Measurements from ENCODE around the gene OLIG3.

- TF ChIP-seq HDAC2 (CRISPR knock-in tag; IDR thresholded peaks at IDR 0.05) (no peak), EEA1 (CRISPR knock-in tag; IDR thresholded peaks at IDR 0.05; ENCODE audit: borderline replicate concordance) (no peak), U2AF2 (IDR thresholded peaks at IDR 0.05; ENCODE audit: low read depth, low read length) (no peak), SNAI1 (CRISPR knock-in tag; IDR thresholded peaks at IDR 0.05; ENCODE audit: borderline replicate concordance) (no peak), TCF12 (IDR thresholded peaks at IDR 0.05) (no peak), TCF12 (CRISPR knock-in tag; IDR thresholded peaks at IDR 0.05) (no peak), ZFP41 (CRISPR knock-in tag; IDR thresholded peaks at IDR 0.05; ENCODE audit: borderline replicate concordance) (no peak), ESRRA (CRISPR knock-in tag; IDR thresholded peaks at IDR 0.05; ENCODE audit: low read depth) (no peak), YY1 (IDR thresholded peaks at IDR 0.05; ENCODE audit: insufficient read depth, insufficient replicate concordance, low read depth, low read length) (no peak), ZBTB40 (IDR thresholded peaks at IDR 0.05) (no peak), ZBTB40 (CRISPR knock-in tag; IDR thresholded peaks at IDR 0.05) (no peak), EP300 (IDR thresholded peaks at IDR 0.05; ENCODE audit: low read depth in 2 of 2, low read length in 2 of 2) (no peak), EP300 (CRISPR knock-in tag; IDR thresholded peaks at IDR 0.05; ENCODE audit: borderline replicate concordance) (no peak), EZH2 (conservative IDR thresholded peaks at IDR 0.05; ENCODE audit: low read depth, low read length) (no peak), MAX (IDR thresholded peaks at IDR 0.05) (no peak), CEBPG (CRISPR knock-in tag; IDR thresholded peaks at IDR 0.05) (no peak)
- TF ChIP-seq, protein P1, sequence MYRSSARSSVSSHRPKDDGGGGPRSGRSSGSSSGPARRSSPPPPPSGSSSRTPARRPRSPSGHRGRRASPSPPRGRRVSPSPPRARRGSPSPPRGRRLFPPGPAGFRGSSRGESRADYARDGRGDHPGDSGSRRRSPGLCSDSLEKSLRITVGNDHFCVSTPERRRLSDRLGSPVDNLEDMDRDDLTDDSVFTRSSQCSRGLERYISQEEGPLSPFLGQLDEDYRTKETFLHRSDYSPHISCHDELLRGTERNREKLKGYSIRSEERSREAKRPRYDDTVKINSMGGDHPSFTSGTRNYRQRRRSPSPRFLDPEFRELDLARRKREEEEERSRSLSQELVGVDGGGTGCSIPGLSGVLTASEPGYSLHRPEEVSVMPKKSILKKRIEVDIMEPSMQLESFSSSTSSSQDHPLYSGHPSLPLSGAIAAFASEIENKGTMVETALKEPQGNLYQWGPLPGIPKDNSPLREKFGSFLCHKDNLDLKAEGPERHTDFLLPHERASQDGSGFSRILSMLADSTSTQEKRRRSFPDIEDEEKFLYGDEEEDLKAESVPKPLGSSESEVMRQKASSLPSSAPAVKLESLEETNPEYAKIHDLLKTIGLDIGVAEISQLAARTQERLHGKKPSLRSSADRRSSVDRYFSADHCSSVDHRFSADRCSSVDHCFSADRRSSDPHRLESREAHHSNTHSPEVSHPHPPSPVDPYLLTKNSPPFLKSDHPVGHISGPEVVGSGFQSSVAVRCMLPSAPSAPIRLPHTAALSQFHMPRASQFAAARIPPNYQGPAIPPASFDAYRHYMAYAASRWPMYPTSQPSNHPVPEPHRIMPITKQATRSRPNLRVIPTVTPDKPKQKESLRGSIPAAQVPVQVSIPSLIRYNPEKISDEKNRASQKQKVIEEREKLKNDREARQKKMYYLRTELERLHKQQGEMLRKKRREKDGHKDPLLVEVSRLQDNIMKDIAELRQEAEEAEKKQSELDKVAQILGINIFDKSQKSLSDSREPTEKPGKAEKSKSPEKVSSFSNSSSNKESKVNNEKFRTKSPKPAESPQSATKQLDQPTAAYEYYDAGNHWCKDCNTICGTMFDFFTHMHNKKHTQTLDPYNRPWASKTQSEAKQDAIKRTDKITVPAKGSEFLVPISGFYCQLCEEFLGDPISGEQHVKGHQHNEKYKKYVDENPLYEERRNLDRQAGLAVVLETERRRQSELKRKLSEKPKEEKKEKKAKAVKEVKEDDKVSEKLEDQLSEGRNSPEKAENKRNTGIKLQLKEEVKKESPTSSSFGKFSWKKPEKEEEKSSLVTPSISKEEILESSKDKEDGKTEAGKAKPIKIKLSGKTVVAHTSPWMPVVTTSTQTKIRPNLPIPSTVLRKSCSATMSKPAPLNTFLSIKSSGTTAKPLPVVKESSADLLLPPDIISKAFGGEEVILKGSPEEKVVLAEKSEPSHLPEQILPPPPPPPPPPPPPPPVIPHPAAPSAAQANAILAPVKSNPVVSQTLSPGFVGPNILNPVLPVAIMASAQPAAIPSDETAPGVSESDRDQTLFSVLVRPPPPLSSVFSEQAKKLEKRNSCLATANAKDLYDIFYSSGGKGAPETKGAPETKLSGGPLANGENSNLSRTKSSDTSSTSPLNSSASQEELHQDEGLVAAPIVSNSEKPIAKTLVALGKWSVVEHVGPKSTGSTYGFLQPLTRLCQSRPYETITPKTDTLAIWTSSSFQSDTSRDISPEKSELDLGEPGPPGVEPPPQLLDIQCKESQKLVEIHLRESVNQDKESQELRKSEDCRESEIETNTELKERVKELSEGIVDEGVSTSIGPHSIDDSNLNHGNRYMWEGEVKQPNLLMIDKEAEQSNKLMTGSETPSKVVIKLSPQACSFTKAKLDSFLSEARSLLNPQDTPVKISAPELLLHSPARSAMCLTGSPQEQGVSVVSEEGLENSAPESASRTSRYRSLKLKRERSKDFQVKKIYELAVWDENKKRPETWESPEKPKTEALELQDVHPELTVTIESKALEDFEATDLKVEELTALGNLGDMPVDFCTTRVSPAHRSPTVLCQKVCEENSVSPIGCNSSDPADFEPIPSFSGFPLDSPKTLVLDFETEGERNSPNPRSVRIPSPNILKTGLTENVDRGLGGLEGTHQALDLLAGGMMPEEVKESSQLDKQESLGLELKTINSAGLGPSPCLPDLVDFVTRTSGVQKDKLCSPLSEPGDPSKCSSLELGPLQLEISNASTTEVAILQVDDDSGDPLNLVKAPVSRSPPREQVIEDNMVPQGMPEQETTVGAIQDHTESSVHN (CRISPR knock-in tag; IDR thresholded peaks at IDR 0.05) = no peak
Measured at GRCh38 chr6:137465378-137466009, 28.7 kb downstream of the OLIG3 start.

Data from HepG2 (cell line).